Caco-2 (cell line): ENCODE measurements around the gene UGT1A3. TPM values are rescaled to one million over a fixed set of nuclear protein-coding genes. Genes with fewer than 3 reads are reported as not detected.

Source experiments
- BruUV-seq: library from RNA; stranded (reverse); fragments of 400-500 nt; replicated peaks from 2 replicates; lab custom pipeline; 2021; lab: Mats Ljungman, UMichigan
- CTCF ChIA-PET: fragments of 300-600 bp; sonication (Branson Sonifier 250); formaldehyde crosslinking; loops from one replicate; lab custom pipeline; 2022; ENCODE audit warnings: antibody characterized with exemption; lab: Charles Lee
- POLR2A ChIA-PET: fragments of 300-600 bp; sonication (Branson Sonifier 250); formaldehyde crosslinking; loops from one replicate; lab custom pipeline; 2022; ENCODE audit warnings: antibody characterized with exemption; lab: Charles Lee
- DNase-seq, 2 experiments: peaks; one replicate each; pipeline versions ENCODE4 v3.0.0 to v3.0.0-alpha.2; 2020 to 2022
- H3K27me3 ChIP-seq: replicated peaks from 2 replicates; pipeline ENCODE4 v1.6.0; 2011; ENCODE audit warnings: low read length; ENCODE audit not compliant: control insufficient read depth, insufficient read depth
- H3K36me3 ChIP-seq: 2 replicates; pipeline ENCODE4 v1.5.1; 2011; ENCODE audit warnings: low read length; ENCODE audit not compliant: control insufficient read depth, insufficient read depth
- H3K4me1 ChIP-seq: fragments of 250-450 bp; sonication (Bioruptor Pico); 2 replicates; pipeline ENCODE4 v1.5.1; 2020; ENCODE audit warnings: mild to moderate bottlenecking
- H3K4me3 ChIP-seq: 2 replicates; pipeline ENCODE4 v1.5.1; 2011; ENCODE audit warnings: low read depth, mild to moderate bottlenecking, control low read depth, low read length
- H3K9me3 ChIP-seq: fragments of 250-450 bp; sonication (Bioruptor Pico); 2 replicates; pipeline ENCODE4 v1.5.1; 2020; ENCODE audit warnings: mild to moderate bottlenecking, moderate library complexity
- H3K27ac Mint-ChIP-seq: one replicate; pipeline ENCODE4 v1.8.0; 2022; ENCODE audit warnings: mixed read lengths; ENCODE audit not compliant: unreplicated experiment
- H3K27me3 Mint-ChIP-seq: one replicate; pipeline ENCODE4 v1.8.0; 2022; ENCODE audit warnings: mixed read lengths; ENCODE audit not compliant: insufficient read depth, unreplicated experiment
- H3K36me3 Mint-ChIP-seq: one replicate; pipeline ENCODE4 v1.8.0; 2022; ENCODE audit warnings: mild to moderate bottlenecking, mixed read lengths; ENCODE audit not compliant: insufficient read depth, unreplicated experiment
- H3K4me1 Mint-ChIP-seq: one replicate; pipeline ENCODE4 v1.8.0; 2022; ENCODE audit warnings: low read depth, mixed read lengths; ENCODE audit not compliant: unreplicated experiment
- H3K4me3 Mint-ChIP-seq: one replicate; pipeline ENCODE4 v1.8.0; 2022; ENCODE audit warnings: mild to moderate bottlenecking, moderate library complexity, mixed read lengths; ENCODE audit not compliant: unreplicated experiment
- H3K9me3 Mint-ChIP-seq: one replicate; pipeline ENCODE4 v1.8.0; 2022; ENCODE audit warnings: mixed read lengths; ENCODE audit not compliant: unreplicated experiment
- intact Hi-C: fragments of 100-400 bp; cut with micrococcal nuclease; formaldehyde crosslinking; loops from one replicate; pipeline ENCODE4 v1.10.0; 2022; ENCODE audit not compliant: unreplicated experiment
- total RNA-seq: library from RNA; stranded (reverse); gene quantifications from 2 replicates; pipeline ENCODE4 v1.2.3, GENCODE V29; 2022
- TF ChIP-seq, protein P1 (sequence below), 2 experiments: fragments of 200-600 bp in 1 of 2; IDR thresholded peaks; 1 replicate in 1 of 2; 2 replicates in 1 of 2; pipeline versions ENCODE4 v1.5.1 to v1.8.0; 2011 to 2022; ENCODE audit warnings: antibody characterized with exemption in 1 of 2, control low read depth in 1 of 2, inconsistent platforms in 1 of 2, low read depth in 1 of 2, low read length in 1 of 2, mild to moderate bottlenecking in 1 of 2, moderate library complexity in 1 of 2; ENCODE audit not compliant: insufficient read depth in 1 of 2, severe bottlenecking in 1 of 2, unreplicated experiment in 1 of 2

The UGT1A3 gene
- total RNA-seq, 1 experiment from 2014 or later: 0.64 TPM

DNA sequence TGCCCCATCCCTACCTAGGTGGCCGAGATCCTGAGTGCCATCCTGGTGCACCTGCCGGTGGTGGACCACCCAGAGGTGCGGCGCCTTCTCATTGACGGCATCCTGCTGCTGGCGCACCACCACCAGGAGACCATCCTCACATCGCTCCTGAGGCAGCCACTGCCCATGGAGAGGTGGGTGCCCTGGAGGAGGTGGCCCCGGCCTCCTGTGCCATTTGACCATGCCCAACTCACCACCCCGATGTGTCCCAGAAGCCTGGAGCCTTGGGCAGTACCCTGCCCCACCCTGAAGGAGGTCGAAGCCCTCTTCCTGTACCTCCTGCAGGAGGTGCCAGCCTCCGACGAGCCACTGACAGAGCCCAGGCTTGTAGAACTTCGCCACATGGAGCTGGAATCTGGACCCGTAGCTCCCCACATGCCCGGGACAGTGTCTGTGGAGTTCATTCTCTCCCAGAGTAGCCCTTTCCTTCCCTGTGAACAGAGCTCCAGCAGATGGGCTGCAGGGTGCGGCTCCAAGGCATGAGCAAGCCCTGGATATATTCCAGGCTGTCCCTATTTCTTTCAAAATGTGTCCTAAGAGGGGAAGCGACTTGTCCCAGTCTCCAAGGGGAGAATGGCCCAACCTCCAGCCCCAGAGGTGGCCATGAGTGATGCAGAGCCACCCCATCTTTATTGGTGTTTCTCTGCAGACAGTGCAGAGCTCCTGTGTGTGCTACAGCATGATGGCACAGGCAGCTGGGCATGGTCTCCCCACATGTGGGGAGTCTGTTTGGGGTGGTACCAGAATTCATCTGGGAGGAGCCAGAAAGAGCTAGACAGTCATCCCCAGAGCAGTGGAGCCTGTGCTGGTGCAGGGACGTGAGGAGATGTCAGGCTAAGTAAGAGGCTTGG lies 91.3 kb downstream of the UGT1A3 start:
- Mint-ChIP-seq H3K4me1 (no peaks in the 10 kb centered on the region), H3K27ac (no peak overlapping the region), H3K9me3 (no peaks in the 10 kb centered on the region), H3K27me3 (no peaks in the 10 kb centered on the region), H3K4me3 (no peak overlapping the region), H3K36me3 (no peaks in the 10 kb centered on the region)
- ChIA-PET POLR2A (no interaction called here), CTCF (no interaction called here)
- DNase-seq: no peak
- Histone ChIP-seq H3K9me3 (no peaks in the 10 kb centered on the region), H3K4me3 (no peak overlapping the region), H3K27me3 (no peaks in the 10 kb centered on the region), H3K4me1 (no peaks in the 10 kb centered on the region), H3K36me3 (no peaks in the 10 kb centered on the region)
- no TSS peak for BruUV-seq
- intact Hi-C loops: no loop called here
- TF ChIP-seq, protein P1, sequence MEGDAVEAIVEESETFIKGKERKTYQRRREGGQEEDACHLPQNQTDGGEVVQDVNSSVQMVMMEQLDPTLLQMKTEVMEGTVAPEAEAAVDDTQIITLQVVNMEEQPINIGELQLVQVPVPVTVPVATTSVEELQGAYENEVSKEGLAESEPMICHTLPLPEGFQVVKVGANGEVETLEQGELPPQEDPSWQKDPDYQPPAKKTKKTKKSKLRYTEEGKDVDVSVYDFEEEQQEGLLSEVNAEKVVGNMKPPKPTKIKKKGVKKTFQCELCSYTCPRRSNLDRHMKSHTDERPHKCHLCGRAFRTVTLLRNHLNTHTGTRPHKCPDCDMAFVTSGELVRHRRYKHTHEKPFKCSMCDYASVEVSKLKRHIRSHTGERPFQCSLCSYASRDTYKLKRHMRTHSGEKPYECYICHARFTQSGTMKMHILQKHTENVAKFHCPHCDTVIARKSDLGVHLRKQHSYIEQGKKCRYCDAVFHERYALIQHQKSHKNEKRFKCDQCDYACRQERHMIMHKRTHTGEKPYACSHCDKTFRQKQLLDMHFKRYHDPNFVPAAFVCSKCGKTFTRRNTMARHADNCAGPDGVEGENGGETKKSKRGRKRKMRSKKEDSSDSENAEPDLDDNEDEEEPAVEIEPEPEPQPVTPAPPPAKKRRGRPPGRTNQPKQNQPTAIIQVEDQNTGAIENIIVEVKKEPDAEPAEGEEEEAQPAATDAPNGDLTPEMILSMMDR (IDR thresholded peaks at IDR 0.05; ENCODE audit: insufficient read depth in 1 of 2, low read depth in 1 of 2, low read length in 1 of 2, severe bottlenecking in 1 of 2, unreplicated experiment in 1 of 2): no peak

DNA sequence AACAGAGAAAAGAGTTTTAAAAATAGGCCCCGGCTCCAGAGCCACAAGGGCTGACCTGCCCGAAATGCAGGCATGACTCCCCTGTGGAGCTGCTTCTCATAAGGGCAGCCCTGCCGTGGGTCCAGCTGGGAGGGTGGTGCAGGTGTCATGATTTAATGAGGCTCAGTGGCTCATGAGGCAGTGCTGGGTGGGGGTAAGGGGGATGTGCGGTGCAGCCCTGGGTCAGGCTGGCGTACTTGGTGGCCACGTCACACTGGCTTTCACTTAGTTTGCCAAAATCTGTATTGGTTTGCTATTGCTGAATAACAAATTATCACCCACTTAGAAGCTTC lies 91.9 kb downstream of the UGT1A3 start:
- Mint-ChIP-seq H3K9me3 (no peaks in the 10 kb centered on the region), H3K36me3 (no peaks in the 10 kb centered on the region), H3K4me1 (no peaks in the 10 kb centered on the region), H3K27me3 (no peaks in the 10 kb centered on the region), H3K27ac (no peak overlapping the region), H3K4me3 (no peak overlapping the region)
- POLR2A ChIA-PET: no interaction called here
- no peak for DNase-seq
- CTCF ChIA-PET: no interaction called here
- no peak overlapping the region for H3K4me3 ChIP-seq
- intact Hi-C loops: no loop called here
- H3K27me3 ChIP-seq: no peaks in the 10 kb centered on the region
- TF ChIP-seq, protein P1 (IDR thresholded peaks at IDR 0.05; ENCODE audit: insufficient read depth in 1 of 2, low read depth in 1 of 2, low read length in 1 of 2, severe bottlenecking in 1 of 2, unreplicated experiment in 1 of 2): no peak
- BruUV-seq: no TSS peak
- no peaks in the 10 kb centered on the region for H3K9me3 ChIP-seq
- H3K4me1 ChIP-seq: no peaks in the 10 kb centered on the region
- no peaks in the 10 kb centered on the region for H3K36me3 ChIP-seq

DNA sequence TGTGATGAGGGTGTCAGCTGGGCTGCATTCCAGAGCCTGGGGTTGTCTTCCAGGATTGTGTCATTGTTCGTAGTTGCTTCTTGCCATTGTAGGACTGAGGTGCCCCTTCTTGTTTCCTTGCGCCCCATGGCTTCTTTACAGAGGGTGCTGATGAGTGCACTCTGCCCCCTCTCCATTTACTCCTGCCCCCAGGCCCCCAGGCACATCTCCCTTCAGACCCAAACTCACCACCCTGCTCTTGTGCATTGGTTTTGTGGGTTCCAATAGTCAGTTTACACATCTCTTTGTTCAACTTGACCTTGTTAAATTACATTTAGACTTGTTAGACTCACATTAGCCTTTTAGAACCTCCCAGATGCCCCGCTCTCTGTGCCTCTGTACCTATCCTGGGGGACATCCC lies 92.4 kb downstream of the UGT1A3 start:
- BruUV-seq: no TSS peak
- Histone ChIP-seq H3K4me3 (no peak overlapping the region), H3K9me3 (no peaks in the 10 kb centered on the region), H3K4me1 (no peaks in the 10 kb centered on the region), H3K27me3 (no peaks in the 10 kb centered on the region), H3K36me3 (no peaks in the 10 kb centered on the region)
- ChIA-PET POLR2A (no interaction called here), CTCF (no interaction called here)
- Mint-ChIP-seq H3K36me3 (no peaks in the 10 kb centered on the region), H3K4me1 (no peaks in the 10 kb centered on the region), H3K9me3 (no peaks in the 10 kb centered on the region), H3K27ac (no peak overlapping the region), H3K4me3 (no peak overlapping the region), H3K27me3 (no peaks in the 10 kb centered on the region)
- TF ChIP-seq, protein P1 (IDR thresholded peaks at IDR 0.05; ENCODE audit: insufficient read depth in 1 of 2, low read depth in 1 of 2, low read length in 1 of 2, severe bottlenecking in 1 of 2, unreplicated experiment in 1 of 2): no peak
- intact Hi-C loops: no loop called here
- no peak for DNase-seq
